Suppressor macrophage treated with lipopolysaccharide for 4 hours (primary cell): ENCODE data around the gene SUFU.
"Not testable (repeated sequence)": the region's sequence is repeated elsewhere in the genome, so short reads cannot be mapped to it uniquely, and the experiment has no call there.

Source experiments
- DNase-seq: peaks from one replicate; pipeline ENCODE4 v3.0.0-alpha.2; 2020

The SUFU gene

DNA sequence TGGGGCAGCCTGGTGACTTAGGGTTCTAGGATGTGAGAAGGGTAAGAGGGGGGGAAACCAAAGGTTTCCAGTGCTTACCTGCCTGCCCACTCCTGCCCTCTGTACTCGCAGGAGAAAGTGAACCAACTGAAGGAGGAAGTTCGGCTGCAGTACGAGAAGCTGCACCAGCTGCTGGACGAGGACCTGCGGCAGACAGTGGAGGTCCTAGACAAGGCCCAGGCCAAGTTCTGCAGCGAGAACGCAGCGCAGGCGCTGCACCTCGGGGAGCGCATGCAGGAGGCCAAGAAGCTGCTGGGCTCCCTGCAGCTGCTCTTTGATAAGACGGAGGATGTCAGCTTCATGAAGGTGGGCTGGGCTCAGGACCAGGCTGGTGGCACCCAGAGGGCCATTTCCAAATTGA, 151.2 kb downstream of the SUFU start:
- no peak for DNase-seq

DNA sequence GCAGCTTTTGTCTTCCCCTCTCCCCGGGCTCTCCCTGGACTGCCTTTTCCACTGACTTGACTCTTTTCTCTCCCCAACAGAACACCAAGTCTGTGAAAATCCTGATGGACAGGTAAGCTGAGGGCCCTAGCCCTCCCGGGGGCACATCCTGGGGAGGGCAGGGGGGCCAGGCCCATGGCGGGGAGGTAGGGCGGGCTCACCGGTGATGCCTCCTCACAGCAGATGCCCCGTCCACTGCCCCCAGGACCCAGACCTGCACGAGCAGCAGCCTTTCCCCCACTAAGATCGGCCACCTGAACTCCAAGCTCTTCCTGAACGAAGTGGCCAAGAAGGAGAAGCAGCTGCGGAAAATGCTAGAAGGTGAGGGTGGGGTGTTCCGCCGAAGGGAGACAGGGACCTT, 152.3 kb downstream of the SUFU start:
- no peak for DNase-seq

DNA sequence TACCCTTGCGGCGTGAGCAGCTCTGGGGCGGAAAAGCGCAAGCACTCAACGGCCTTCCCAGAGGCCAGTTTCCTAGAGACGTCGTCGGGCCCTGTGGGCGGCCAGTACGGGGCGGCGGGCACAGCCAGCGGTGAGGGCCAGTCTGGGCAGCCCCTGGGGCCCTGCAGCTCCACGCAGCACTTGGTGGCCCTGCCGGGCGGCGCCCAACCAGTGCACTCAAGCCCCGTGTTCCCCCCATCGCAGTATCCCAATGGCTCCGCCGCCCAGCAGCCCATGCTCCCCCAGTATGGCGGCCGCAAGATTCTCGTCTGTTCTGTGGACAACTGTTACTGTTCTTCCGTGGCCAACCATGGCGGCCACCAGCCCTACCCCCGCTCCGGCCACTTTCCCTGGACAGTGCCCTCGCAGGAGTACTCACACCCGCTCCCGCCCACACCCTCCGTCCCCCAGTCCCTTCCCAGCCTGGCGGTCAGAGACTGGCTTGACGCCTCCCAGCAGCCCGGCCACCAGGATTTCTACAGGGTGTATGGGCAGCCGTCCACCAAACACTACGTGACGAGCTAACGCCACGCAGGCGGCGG, 153.1 kb downstream of the SUFU start:
- DNase-seq: no peak

DNA sequence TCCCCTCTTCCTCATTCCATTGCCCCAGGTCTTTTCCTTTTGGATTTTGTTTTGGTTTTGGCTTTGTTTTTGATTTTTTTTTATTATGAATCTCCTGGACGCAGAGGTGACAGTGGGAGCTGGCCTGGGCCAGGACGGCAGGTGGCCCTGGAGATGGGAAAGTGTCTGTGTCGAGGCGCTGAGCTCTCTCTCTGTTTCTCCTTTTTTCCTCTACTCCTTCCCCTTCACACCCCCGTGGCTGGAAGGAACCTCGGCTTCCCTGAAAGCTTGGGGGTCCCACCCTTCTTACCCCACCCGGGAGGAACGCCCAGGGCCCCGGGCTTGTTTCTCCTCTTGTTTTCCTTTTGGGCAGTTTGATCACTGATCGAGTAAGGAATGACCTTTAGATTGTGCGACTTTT, 153.7 kb downstream of the SUFU start:
- DNase-seq: no peak

DNA sequence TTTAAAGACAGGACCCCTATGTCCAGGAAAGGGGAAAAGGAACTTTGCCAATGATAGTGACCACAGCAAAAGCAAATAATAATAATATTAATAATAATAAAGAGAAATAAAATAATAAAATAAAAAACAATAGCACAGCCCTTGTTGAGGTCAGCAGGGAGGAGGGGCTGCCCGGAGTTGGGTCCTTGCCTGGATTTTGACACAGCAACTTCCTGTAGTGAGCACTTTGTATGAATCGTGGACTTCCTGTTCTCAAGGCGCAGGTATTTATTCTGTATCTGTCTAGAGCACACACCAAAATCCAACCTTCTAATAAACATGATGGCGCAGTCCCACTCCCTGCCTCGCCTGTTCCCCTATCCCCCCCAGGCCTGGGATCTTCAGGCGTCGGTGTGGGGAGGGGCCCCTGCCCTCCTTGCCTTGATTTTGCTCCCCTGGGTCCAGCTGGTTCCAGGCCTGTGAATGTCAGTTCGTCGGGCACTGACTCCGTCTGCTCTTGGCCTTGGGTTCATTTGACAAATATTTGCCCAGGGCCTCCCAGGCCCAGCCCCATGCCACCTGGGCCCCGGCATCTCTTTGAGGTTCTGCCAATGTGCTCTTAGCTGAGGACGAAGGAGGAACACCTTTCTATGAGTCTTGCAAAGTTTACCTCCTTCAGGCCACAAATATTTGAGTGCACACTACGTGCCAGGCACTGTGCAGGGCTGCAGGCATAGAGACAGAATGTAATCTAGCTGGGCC, 154.4 kb downstream of the SUFU start:
- DNase-seq: no peak

DNA sequence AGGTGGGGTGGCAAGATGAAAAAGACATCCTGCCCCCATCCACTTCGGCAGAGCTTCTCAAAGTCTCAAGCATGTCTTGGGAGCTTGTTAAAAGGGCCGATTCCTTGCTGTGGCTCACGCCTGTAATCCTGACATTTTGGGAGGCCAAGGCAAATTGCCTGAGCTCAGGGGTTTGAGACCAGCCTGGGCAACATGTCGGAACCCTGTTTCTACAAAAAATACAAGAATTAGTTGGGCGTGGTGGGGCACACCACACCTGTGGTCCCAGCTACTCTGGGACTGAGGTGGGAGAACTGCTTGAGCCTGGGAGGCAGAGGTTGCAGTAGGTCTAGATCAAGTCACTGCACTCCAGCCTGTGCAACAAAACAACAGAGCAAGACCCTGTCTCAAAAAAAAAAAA, 155.0 kb downstream of the SUFU start:
- no peak for DNase-seq

DNA sequence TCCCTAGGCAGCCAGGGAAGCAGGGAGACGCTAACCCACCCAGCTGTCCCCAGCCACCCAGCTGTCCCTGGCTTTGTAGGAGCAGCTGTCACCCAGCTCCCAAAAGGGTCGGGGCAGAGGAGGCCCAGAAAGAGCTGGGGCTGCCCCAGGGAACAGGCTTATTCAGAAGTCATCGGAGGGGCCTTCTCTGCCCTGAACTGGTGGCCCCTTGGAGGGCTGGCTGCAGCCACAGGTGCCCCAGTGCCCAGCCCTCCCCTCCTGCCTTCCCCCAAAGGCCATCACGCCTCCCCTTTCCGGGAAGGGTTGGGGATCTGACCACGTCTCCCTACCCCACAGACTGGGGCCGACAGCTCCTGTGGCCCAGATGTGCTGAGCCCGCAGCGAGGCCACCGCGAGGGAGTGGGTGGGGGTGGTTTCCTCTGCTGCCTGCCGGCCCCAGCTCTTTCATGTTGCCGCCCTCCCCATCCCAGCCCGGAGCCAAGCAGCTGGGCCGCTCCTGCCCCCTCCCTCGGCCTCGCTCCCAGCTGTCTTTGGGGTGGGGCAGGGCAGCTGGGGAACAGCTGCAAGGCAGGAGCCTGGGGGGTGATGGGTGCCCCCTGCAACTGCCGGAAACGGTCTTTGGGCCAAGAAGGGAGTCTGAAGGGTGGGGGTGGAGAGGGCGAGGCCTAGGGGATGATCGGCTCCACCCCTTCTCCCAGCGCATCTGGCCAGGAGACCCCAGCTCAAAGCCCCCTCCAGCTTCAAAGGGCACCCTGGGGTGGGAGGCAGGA, 157.3 kb downstream of the SUFU start:
- DNase-seq: peak; percentile 50

DNA sequence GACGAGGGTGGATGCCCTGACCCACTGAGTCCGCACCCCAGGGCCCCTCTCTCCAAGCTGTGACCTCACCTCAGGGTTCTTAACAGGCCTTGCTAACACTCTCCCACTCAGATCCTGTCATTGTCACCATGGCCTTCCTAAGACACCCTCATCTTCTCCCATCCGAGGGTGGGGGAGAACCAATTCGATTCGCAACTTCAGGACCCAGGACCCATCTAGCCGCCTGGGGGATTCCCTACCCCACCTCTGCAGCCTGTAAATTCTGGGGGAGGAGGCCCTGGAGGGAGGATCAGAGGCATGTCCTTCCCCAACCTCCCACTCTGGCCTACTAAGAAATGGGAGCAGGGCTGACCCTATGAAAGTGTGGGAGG, 157.9 kb downstream of the SUFU start:
- no peak for DNase-seq

DNA sequence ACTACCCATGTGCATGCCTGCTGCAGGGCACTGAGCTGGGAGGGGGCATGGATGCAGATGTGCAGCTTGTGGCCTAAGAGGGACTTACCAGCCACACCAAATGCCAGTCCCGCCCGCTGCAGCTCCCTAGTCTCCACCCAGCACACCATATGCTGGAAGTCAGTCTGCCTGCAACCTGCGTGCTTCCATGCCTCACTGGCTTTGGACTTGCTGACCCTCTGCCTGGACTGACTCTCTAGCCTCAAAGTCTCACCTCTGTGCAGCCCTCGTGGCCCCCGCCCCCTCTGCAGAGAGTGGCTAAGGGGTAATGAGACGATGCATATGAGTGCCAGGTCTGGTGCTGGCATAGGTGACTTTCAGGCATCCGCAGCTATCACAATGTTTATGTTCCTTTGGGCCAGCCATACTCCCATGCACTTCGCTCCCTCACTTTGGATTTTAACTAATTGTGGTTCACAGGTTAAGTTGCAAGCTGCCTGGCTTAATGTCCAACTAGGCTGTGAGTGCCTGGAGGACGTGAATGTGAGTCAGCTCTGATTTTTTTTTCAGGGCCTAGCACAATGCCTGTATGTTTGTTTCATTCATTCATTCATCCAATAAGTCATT, 162.2 kb downstream of the SUFU start:
- no peak for DNase-seq

DNA sequence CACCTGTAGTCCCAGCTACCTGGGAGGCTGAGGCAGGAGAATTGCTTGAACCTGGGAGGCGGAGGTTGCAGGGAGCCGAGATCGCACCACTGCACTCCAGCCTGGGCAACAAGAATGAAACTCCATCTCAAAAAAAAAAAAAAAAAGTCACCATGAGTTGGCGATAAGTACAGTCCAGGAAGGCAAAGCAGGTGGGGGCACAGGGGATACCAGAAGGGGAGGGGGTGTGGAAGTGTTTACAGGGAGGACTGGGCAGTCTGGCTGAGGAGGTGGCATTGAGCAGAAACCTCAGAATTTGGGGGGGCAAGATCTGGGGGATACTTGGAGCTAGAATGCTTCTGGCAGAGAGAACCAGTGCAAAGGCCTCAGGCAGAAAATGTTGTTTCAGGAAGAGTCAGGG, 163.6 kb downstream of the SUFU start:
- DNase-seq: not testable (repeated sequence)

DNA sequence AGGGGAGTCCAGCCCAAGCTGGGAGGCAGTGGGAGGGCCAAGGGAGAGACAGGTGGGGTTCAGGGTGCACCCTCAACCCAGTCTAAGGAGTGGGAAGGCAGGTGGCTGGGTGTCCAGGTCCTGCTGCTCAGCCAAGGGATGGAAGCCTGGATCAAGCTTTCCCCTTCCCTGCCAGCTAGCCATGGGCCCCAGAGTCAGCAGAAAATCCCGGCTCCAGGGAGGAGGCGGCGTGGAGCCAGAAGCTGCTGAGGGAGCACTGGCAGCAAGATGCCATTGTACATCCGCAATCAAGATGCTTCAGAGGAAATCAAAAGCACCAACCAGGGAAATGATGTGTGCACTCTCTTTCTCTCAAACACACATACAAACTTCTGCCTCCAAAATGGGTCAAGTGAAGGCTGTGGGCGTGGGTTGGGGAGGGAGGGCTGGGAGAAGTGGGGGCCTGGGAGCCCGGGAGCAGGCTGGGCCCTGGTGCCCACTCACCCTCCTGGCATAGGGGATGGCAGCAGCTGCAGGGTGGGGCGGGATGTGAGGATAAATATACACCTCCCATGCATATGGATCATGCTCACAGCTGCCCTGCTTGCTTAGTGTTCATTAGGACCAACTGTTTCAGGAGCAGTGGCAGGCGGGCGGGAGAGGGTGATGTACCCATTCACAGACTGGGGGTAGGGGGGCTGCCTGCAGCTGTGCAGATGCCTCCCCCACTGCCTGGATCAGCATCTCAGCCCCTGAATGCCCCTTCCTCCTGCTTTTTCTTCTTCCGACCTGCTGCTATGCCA, 164.7 kb downstream of the SUFU start:
- DNase-seq: no peak

DNA sequence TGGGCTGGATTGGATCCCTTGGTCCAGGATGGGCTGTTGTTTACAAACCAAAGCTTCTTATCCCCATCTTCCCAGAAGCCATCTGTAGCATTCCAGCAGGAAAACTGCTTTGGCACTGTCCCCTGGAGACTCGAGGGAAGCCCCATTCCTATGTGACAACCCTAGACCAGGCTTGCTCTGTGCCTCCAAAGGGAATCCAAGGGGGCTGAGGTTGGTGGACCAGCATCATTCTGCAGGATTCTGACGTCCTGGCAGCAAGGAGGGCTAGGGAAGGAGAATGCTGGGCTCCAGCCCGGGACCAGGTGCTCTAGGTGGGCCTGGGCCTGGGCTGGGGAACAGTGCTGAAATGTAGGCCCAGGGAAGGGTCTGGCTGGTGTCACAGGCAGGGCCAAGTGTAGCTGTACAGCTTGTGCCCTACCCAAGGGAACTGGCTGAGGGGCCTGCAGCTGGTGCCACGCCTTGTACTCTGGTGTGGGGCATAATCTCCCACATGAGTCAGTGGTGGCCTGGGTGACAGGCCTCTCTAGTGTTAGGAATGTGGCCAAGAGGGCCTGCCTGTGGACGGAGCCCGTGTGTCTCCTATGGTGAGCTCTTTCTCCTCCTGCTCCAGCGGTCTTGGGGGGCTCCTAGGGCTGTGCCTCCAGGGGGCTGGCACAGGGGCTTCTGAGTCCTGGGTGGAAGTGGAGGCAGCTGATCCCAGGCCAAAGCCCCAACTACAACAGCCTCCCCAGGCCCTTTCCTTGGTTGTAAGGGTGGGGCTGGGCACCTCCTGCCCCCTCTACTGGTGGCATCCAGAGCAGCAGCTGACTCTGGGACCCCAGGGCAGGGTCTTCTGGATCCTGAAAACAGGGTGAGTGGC, 165.7 kb downstream of the SUFU start:
- no peak for DNase-seq

DNA sequence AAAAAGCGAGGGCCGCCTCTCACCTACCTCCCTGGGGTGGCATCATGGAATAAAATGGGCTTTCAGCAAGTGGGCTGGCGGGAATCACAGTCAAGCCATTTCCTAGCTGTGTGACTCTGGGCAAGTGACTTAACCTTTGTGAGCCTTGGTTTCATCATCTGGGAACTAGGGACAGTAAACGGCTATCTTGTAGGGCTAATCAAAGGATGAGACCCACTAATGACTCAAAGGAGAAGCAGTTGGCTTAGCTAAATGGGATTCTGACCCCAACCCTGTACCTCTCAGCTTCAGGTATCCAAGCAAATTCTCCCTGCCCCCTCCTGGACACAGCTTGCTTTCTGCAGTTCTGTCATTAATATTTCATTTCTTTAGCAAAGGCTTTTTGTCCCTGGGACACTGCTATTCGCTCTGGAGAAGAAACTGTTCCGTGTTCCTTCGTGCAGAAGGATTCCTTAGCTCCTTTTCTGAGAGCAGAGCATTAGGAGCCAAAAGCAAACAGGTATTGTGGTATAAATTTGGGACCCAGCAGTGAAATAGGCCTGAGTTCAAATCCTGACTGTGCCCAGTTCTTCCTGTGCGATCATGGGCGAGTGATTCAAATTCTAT, 166.4 kb downstream of the SUFU start:
- peak; percentile 46 for DNase-seq

DNA sequence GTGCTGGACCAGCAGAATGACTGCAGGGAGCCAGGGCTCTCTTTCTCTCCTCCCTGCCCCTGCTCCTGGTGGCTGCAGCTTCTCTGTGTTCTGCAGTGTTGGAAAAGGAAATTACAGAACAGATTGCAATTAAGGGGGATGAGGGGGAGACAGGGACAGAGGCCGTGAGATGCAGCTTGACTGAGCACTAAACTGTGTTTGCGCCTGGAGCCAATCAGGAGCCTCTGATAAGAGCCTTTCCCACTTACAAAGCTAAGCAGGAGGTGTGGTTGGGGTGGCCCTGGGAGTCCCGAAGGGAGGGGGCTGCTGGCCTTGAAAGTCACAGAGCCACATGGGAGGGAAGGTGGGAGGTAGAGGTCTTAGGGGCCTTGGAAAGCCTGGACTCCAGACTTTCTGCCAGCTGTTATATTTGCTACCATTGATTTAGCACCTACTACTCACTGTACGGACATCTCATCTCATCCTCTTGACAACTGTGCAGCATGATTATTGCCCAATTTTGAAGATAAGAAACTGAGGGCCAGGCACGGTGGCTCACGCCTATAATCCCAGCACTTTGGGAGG, 167.2 kb downstream of the SUFU start:
- DNase-seq: no peak

DNA sequence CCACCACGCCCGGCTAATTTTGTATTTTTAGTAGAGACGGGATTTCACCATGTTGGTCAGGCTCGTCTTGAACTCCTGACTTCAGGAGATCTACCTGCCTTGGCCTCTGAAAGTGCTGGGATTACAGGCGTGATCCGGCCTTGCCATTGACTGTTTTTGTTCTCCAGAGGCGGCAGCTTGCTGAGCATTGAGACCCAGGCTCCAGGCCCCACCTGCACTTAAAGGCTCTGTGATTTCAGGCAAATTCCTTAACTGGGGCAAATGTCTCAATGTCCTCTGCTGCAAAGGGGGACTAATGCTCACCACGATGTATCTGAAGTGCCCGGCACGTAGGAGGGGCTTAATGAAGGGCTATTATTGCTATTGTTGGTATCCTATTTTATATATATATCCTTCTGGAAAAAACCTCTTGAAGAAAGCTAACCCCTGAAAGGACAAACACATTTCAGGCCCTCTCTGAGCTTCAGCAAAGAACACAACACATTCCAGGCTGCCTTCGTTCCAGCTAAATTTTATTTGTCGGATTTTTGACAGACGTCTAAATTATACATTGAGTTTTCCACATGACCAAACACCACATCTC, 169.6 kb downstream of the SUFU start:
- no peak for DNase-seq

DNA sequence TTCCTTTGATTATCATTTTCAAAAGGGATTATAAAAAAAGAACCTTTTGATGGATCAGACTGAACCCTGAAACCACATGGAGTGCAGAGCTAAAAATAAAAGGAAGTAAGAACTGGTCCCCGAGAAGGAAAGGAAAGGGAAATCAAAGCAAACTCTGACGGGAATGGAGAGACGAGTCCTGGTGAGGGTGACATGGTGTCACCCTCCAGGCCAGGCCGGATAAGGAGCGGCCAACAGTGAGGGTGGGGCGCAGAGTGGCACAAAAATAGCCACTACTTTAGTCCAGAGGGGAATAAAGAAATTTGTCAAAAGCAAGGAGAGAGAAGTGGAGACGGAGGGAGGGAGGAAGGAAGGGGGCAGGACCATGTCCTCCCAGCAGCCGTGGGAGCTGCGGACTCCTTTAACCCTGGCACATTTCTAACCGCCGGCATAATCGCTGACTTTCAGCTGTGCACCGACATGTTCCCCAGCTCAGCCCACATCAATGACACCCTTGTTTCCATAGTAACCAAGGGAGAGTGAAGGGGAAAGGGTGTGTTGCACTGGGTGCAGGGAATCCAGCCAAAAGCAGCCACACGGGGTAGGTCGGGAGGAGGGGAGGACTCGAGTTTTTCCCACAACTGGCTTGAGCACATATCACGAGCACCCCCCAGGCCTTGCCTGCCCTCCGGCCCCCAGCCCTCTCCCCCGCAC, 170.2 kb downstream of the SUFU start:
- DNase-seq: peak; percentile 86

DNA sequence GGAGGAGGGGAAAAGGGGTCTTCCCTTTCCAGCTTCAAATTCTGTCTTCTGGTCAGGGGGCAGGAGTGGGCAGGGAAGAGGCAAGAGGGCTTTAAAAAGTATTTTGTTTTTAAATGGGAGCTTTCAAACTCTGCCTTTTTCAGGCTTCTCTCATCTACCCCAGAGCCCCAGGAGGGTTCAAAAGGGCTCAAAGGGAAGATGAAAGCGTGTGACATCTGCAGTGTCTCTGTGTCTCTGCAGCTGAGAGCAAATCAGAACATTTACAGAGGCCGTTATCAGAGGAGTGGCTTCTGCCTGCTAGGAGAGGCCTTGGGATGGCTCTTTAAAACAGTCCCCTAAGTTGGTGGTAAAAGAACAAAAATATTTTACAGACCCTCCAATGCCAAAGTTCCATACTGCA, 170.8 kb downstream of the SUFU start:
- DNase-seq: peak; percentile 16

DNA sequence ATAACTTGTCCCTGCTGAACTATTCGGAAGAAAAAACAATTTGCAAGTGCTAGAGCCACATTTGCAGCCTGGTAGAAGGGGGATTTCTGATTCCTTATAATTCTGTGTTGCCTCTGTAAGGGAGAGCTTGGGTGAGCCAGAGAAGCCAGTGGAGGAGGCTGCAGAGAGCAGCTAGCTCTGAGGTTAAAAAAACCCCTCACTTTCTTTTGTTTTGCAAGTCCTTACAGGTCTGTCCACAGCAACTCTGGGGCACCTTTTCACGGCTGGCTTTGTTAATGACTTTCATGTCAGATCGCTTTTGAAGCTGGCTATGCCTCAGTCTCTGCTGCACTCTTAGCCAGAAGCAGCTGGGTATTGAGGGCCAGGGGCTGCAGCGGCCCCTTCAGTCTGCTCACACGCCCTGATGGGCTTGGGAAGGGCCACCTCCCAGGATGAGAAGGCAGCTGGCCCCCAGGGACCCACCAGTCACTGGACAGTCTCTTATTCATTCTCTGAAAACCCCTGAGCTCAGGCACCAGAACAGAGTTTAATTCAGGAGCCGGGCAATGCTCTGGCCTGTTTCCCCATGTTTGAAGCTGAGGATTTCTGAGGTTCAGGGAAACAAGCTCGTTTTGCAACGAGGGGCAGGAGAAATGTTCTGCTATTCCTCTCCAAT, 171.4 kb downstream of the SUFU start:
- no peak for DNase-seq

DNA sequence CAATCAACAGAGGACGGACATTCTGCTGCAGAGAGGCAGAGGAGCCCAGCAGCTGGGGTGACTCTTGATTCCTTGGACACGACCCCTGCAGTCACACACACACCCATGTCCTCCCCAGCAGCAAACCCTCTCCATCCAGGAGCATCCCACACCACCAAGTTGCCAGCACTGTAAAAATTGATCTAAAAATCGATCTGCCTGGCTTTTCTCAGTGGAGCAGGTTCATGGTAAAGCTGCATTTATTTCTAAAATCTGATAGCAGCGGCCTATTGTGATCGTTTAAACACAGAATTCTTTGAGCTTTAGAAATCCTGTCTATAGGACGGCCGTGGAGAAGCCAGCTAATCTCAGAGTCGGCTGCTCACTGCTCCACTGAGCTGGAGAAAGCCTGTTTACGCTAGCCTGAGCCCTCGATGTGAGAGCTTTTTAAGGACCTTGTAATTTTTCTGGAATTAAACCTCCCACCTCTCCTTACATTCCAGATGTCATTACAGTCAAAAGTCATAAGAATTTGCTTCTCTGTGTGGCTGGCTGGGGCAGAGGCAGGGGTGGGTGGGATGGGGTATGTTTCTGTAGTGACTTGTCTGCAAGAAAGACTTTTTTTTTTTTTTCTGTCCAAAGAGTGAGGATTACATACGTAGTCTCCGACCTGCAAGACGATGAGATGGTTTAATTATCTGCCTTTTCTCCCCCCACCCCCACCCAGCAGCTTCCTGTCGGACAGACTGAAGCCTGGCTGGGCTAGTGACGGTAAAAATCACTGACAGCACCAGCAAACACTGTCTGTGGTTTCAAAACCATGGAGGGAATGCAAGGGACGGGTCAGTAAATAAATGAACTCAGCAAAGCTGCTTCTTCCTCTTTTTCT, 172.1 kb downstream of the SUFU start:
- DNase-seq: peak; percentile 92
